HEK293T (cell line): ENCODE data around the gene MORF4L2.

ENCODE experiments used
- CTCF ChIA-PET: fragments of 350-600 bp; formaldehyde crosslinking; extraction: SDS; loops from one replicate; lab custom pipeline; 2021; ENCODE audit warnings: antibody characterized with exemption, inconsistent platforms; lab: Yijun Ruan, JAX
- POLR2A ChIA-PET: fragments of 350-600 bp; formaldehyde crosslinking; extraction: SDS; loops from one replicate; lab custom pipeline; 2020; ENCODE audit warnings: antibody characterized with exemption, inconsistent platforms; lab: Yijun Ruan, JAX
- DNase-seq: peaks from one replicate; pipeline ENCODE4 v3.0.0; 2012; ENCODE audit warnings: mixed read lengths; ENCODE audit errors: extremely low spot score
- ARNT ChIP-seq: fragments of 450-650 bp; IDR thresholded peaks from 2 replicates; pipeline ENCODE4 v1.6.1; 2017; ENCODE audit warnings: mild to moderate bottlenecking
- BHLHE40 ChIP-seq: fragments of 450-650 bp; IDR thresholded peaks from 2 replicates; pipeline ENCODE4 v1.6.1; 2016; ENCODE audit warnings: mild to moderate bottlenecking, moderate library complexity, borderline replicate concordance
- CTBP1 ChIP-seq: fragments of 450-650 bp; IDR thresholded peaks from 2 replicates; pipeline ENCODE4 v1.6.1; 2016; ENCODE audit warnings: borderline replicate concordance
- ELF4 ChIP-seq: fragments of 450-650 bp; IDR thresholded peaks from 2 replicates; pipeline ENCODE4 v1.6.1; 2017; ENCODE audit warnings: antibody characterized with exemption
- FOXA1 ChIP-seq: fragments of 450-650 bp; IDR thresholded peaks from 2 replicates; pipeline ENCODE4 v1.6.1; 2016; ENCODE audit warnings: mild to moderate bottlenecking
- FOXK2 ChIP-seq: fragments of 450-650 bp; IDR thresholded peaks from 2 replicates; pipeline ENCODE4 v1.6.1; 2016; ENCODE audit warnings: mild to moderate bottlenecking
- FOXM1 ChIP-seq: fragments of 450-650 bp; IDR thresholded peaks from 2 replicates; pipeline ENCODE4 v1.6.1; 2017; ENCODE audit warnings: mild to moderate bottlenecking, borderline replicate concordance
- HDGF ChIP-seq: fragments of 450-650 bp; IDR thresholded peaks from 2 replicates; pipeline ENCODE4 v1.6.1; 2017; ENCODE audit warnings: antibody characterized with exemption, borderline replicate concordance
- L3MBTL2 ChIP-seq: fragments of 450-650 bp; conservative IDR thresholded peaks from 2 replicates; pipeline ENCODE4 v1.6.1; 2016; ENCODE audit warnings: mild to moderate bottlenecking
- LEF1 ChIP-seq: fragments of 450-650 bp; IDR thresholded peaks from 2 replicates; pipeline ENCODE4 v1.6.1; 2017; ENCODE audit warnings: mild to moderate bottlenecking, borderline replicate concordance
- NFRKB ChIP-seq: fragments of 450-650 bp; IDR thresholded peaks from 2 replicates; pipeline ENCODE4 v1.6.1; 2016; ENCODE audit warnings: mild to moderate bottlenecking, moderate library complexity
- SP1 ChIP-seq: fragments of 450-650 bp; IDR thresholded peaks from 2 replicates; pipeline ENCODE4 v1.6.1; 2017
- SUZ12 ChIP-seq: fragments of 450-650 bp; IDR thresholded peaks from 2 replicates; pipeline ENCODE4 v1.6.1; 2016; ENCODE audit warnings: mild to moderate bottlenecking
- TARDBP ChIP-seq: fragments of 450-650 bp; IDR thresholded peaks from 2 replicates; pipeline ENCODE4 v1.6.1; 2016
- ZNF384 ChIP-seq: fragments of 450-650 bp; IDR thresholded peaks from 2 replicates; pipeline ENCODE4 v1.6.1; 2016
- TF ChIP-seq, protein P1 (sequence below): fragments of 450-650 bp; IDR thresholded peaks from 2 replicates; pipeline ENCODE4 v1.6.1; 2016

MORF4L2 gene

GRCh38 chrX:103681443-103681842 is 5.1 kb downstream of the MORF4L2 start:
- ChIA-PET POLR2A (no interaction called here), CTCF (no interaction called here)
- TF ChIP-seq LEF1 (no peak), SUZ12 (no peak), HDGF (no peak), FOXA1 (no peak), SP1 (no peak), ARNT (no peak), ELF4 (no peak), CTBP1 (no peak), BHLHE40 (no peak), NFRKB (no peak)
- no peak for DNase-seq

DNA sequence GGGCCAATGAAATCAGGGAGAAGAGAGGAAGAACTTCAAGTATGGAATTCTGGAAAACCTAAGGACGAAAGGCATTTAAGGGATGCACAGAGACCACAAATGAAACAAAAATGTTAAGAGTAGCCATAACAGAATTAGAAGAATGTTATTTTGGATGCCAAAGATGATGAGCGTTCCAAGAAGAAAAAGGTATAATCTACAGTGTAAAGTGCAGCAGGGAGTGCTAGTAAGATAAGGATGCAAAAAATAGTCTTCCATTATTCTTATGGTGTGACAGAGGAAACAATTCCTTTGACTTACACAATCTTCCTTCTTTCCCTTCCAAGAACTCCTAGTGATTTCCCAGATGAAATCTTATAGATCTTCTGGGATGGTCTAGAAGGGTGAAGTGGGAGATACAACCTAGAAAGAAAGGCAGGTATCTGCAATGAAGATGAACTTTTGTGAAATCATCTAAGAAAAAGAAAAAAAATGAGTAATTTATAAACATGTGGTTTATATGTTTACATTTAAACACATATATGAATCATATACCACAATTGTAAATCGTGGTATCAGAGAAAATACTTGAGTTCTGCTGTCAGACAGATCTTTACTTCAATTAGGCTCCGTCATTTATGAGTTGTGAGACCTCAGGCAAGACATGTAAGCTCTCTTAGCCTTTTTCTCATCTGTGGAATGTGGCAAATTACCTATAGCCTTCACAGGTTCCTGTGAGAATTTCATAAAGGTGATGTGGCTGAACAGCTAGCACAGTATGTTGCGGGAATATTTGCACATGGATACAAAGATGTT is 8.1 kb downstream of the MORF4L2 start:
- TF ChIP-seq FOXM1: no peak
- no peak for TF ChIP-seq FOXA1
- TF ChIP-seq FOXK2: no peak
- TF ChIP-seq LEF1: no peak
- TF ChIP-seq ARNT: no peak
- TF ChIP-seq SP1: no peak
- TF ChIP-seq SUZ12: no peak
- no peak for TF ChIP-seq NFRKB
- TF ChIP-seq ZNF384: no peak
- TF ChIP-seq L3MBTL2: no peak
- no peak for TF ChIP-seq HDGF
- TF ChIP-seq BHLHE40: no peak
- TF ChIP-seq TARDBP: no peak
- ChIA-PET CTCF (no interaction called here), POLR2A (interaction anchor here (0.8 kb wide), 1 partner anchor 145 kb away, joined by 3 read pairs; no protein-coding TSS in a partner anchor)
- DNase-seq: no peak

- no peak for DNase-seq
- ChIA-PET POLR2A (interaction anchor here (1.0 to 1.4 kb wide), 2 partner anchors 46 to 142 kb away, joined by 3 read pairs; partner anchors contain the start of gene TCEAL1), CTCF (no interaction called here)
- TF ChIP-seq SUZ12 (no peak), L3MBTL2 (no peak), ELF4 (no peak), CTBP1 (no peak), ZNF384 (no peak), FOXA1 (no peak), TARDBP (no peak), NFRKB (no peak), SP1 (no peak), BHLHE40 (no peak), HDGF (no peak), FOXK2 (no peak), ARNT (no peak), LEF1 (no peak), FOXM1 (no peak)
- TF ChIP-seq, protein P1, sequence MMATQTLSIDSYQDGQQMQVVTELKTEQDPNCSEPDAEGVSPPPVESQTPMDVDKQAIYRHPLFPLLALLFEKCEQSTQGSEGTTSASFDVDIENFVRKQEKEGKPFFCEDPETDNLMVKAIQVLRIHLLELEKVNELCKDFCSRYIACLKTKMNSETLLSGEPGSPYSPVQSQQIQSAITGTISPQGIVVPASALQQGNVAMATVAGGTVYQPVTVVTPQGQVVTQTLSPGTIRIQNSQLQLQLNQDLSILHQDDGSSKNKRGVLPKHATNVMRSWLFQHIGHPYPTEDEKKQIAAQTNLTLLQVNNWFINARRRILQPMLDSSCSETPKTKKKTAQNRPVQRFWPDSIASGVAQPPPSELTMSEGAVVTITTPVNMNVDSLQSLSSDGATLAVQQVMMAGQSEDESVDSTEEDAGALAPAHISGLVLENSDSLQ: no peak
Measured at GRCh38 chrX:103674531-103675454, 11.7 kb downstream of the MORF4L2 start.

GRCh38 chrX:103669745-103670144 is 16.8 kb downstream of the MORF4L2 start:
- no peak for TF ChIP-seq FOXM1
- no peak for TF ChIP-seq TARDBP
- POLR2A ChIA-PET: interaction anchor here (1.3 to 4.0 kb wide), 2 partner anchors 40 kb away, joined by 3 to 17 read pairs; partner anchors contain the start of gene TCEAL1
- CTCF ChIA-PET: no interaction called here
- DNase-seq: no peak

DNA sequence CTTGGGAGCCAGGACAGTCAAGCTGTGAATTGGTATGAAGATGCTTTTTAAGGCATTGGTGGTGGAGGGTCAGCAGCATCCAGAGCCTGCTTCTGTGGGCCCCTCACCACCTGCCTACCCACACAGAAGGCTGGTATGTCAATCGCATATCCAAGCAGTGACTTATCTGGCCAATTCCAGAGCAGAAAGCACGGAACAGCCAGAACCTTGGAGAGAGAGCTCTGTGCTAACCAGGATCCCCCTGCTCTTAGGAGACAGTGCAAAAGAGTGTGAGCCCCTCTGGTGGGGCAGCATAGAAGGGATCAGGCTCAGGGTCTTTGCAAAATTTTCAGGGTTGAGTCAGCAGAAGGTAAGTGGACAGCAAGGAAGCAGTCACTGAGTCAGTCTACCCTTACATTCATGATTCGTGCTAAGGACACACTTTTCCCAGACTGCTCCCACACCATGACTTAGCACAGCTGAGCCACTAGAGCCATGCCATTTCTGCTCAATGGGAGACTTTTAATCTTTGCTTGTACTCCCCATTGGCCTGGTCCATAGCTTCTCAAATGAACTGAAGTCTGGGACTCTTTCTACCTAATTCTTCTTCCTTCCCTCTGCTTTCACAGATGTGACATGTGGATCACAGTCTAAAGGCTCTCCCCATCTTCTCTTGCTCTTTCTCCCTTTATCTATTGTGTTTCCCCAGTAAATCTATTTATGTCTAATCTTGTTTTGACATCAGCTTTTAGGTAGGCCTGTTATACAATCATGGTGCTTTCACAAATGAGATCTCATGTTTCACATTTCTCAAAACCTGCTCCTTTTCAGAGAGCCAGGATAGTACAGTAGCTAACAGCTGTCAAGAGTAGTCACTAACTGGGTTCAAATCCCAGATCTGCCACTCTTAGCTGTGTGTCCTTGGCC is 20.0 kb downstream of the MORF4L2 start:
- TF ChIP-seq SP1: no peak
- TF ChIP-seq CTBP1: no peak
- no peak for TF ChIP-seq SUZ12
- TF ChIP-seq ELF4: no peak
- TF ChIP-seq BHLHE40: no peak
- TF ChIP-seq ARNT: no peak
- no peak for TF ChIP-seq FOXA1
- TF ChIP-seq LEF1: no peak
- no peak for TF ChIP-seq HDGF
- TF ChIP-seq TARDBP: no peak
- TF ChIP-seq L3MBTL2: no peak
- TF ChIP-seq NFRKB: no peak
- TF ChIP-seq FOXM1: no peak
- CTCF ChIA-PET: interaction anchor here (1.8 kb wide), 1 partner anchor 37 kb away, joined by 5 read pairs; no protein-coding TSS in a partner anchor
- no peak for DNase-seq
- POLR2A ChIA-PET: interaction anchor here (1.4 to 4.0 kb wide), 2 partner anchors 10 to 37 kb away, joined by 4 to 17 read pairs; partner anchors contain the start of gene TCEAL1
